Thyroid gland (tissue), 4 donors: ENCODE data around the gene NUDT5.

ENCODE experiments used
- POLR2A ChIP-seq, 2 donors: fragments of 450-650 bp; IDR thresholded peaks; one replicate each; pipeline ENCODE4 v1.6.1; 2017; ENCODE audit warnings: antibody characterized with exemption in 2 of 2, mild to moderate bottlenecking in 2 of 2, moderate library complexity in 1 of 2
- TF ChIP-seq, protein P1 (sequence below), 6 experiments: fragments of 200-600 bp in 3 of 6; fragments of 450-650 bp in 3 of 6; sonication (generic) in 3 of 6; IDR thresholded peaks; one replicate each; pipeline ENCODE4 v1.5.1; 2016 to 2019; ENCODE audit warnings: antibody characterized with exemption in 6 of 6, mild to moderate bottlenecking in 2 of 6, inconsistent platforms in 1 of 6, moderate library complexity in 1 of 6

DNA sequence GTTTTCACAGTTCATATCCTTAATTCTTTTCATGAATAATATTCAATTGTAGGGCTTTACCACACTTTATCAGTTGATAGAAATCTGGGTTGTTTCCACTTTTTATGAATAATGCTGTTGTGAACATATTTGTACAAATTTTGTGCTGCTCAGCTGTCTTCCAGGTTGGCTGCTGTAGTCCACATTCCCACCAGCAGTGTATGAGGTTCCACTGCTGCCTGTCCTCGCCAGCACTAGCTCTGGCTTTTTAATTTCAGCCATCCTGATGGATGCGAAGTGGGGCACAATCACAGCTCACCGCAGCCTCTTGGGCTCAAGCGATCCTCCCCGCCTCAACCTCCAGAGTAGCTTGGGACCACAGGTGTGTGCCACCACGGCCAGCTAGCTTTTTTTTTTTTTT, 32.8 kb downstream of the NUDT5 start:
- TF ChIP-seq, protein P1, sequence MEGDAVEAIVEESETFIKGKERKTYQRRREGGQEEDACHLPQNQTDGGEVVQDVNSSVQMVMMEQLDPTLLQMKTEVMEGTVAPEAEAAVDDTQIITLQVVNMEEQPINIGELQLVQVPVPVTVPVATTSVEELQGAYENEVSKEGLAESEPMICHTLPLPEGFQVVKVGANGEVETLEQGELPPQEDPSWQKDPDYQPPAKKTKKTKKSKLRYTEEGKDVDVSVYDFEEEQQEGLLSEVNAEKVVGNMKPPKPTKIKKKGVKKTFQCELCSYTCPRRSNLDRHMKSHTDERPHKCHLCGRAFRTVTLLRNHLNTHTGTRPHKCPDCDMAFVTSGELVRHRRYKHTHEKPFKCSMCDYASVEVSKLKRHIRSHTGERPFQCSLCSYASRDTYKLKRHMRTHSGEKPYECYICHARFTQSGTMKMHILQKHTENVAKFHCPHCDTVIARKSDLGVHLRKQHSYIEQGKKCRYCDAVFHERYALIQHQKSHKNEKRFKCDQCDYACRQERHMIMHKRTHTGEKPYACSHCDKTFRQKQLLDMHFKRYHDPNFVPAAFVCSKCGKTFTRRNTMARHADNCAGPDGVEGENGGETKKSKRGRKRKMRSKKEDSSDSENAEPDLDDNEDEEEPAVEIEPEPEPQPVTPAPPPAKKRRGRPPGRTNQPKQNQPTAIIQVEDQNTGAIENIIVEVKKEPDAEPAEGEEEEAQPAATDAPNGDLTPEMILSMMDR (IDR thresholded peaks at IDR 0.05) = no peak
- TF ChIP-seq POLR2A (IDR thresholded peaks at IDR 0.05) = no peak
